ENCODE measurements around the gene ZNF592. TPM values are rescaled to one million over a fixed set of nuclear protein-coding genes. Genes with fewer than 3 reads are reported as not detected.
"Not testable (repeated sequence)": the region's sequence is repeated elsewhere in the genome, so short reads cannot be mapped to it uniquely, and the experiment has no call there.

The ZNF592 gene
- total RNA-seq, 2 experiments from 2014 or later: 36.5 to 36.6 TPM

GRCh38 chr15:84722628-84723027 lies 25.8 kb upstream of the ZNF592 start:
- ChIA-PET POLR2A (interaction anchor here (0.8 to 4.1 kb wide), 2 partner anchors 12 to 62 kb away, joined by 3 to 36 read pairs; no protein-coding TSS in a partner anchor), CTCF (interaction anchor here (13.3 kb wide), 1 partner anchor 12 kb away, joined by 101 read pairs; no protein-coding TSS in a partner anchor)
- no peaks in the 10 kb centered on the region for H3K27me3 Mint-ChIP-seq (ENCODE audit: low read depth)
- ATAC-seq (no peak), DNase-seq (no peak)
- H3K4me1 Mint-ChIP-seq (ENCODE audit: low read depth): peaks cover 43% of the 10 kb centered on the region
- no peaks in the 10 kb centered on the region for H3K36me3 Mint-ChIP-seq (ENCODE audit: low read depth)
- no peak overlapping the region for H3K27ac Mint-ChIP-seq
- H3K9me3 Mint-ChIP-seq (ENCODE audit: insufficient read depth): no peaks in the 10 kb centered on the region
- H3K4me3 Mint-ChIP-seq: no peak overlapping the region

DNA sequence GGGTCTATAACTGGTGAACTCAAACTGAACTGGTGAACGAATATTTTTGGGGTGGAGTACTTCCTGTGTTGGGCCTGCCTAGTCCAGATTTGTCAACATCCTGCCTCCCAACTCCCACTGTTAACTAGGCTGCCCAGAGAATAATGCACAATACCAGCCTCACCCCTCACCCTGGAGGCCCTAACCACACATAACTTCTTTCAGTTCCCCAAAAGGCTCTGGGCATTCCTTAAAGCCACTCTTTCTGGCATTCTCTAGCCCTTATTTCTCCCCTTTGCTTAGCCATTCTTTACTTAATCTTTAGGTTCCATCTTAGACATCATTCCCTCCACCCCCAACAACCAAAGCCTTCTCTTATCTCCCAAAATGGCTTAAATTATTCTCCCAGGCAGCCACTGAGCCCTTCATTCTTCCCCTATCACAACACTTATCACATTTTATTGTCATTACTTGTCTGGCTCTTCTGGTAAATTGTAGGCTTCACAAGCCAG lies 23.3 kb upstream of the ZNF592 start:
- peak; percentile 51 for DNase-seq
- ChIA-PET POLR2A (interaction anchor here (0.6 to 3.6 kb wide), 6 partner anchors 9 to 701 kb away, joined by 3 to 28 read pairs (median 8); partner anchors contain the start of genes SEC11A and WDR73), CTCF (interaction anchor here (1.1 to 3.2 kb wide), 2 partner anchors 10 to 71 kb away, joined by 5 to 31 read pairs; partner anchors contain the start of gene WDR73)
- Mint-ChIP-seq H3K4me3 (peak overlapping the region; percentile 42), H3K27me3 (ENCODE audit: low read depth) (no peaks in the 10 kb centered on the region), H3K27ac (peak overlapping the region; percentile 90), H3K9me3 (ENCODE audit: insufficient read depth) (no peaks in the 10 kb centered on the region), H3K4me1 (ENCODE audit: low read depth) (peaks cover 36% of the 10 kb centered on the region), H3K36me3 (ENCODE audit: low read depth) (no peaks in the 10 kb centered on the region)
- ATAC-seq: peak; percentile 73

DNA sequence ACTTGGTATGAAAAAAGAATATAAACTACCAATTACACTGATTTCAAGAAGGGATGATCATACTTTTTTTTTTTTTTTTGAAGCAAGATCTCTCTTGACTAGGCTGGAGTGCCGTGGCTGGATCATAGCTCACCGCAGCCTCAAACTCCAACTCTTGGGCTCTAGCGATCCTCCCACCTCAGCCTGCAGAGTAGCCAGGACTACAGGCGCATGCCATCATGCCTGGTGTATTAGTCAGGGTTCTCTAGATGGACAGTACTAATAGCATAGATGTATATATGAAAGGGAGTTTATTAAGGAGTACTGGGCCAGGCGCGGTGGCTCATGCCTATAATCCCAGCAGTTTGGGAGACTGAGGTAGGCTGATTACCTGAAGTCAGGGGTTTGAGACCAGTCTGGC lies 21.0 kb upstream of the ZNF592 start:
- H3K9me3 Mint-ChIP-seq (ENCODE audit: insufficient read depth): no peaks in the 10 kb centered on the region
- H3K4me1 Mint-ChIP-seq (ENCODE audit: low read depth): peaks cover 21% of the 10 kb centered on the region
- H3K4me3 Mint-ChIP-seq: no peak overlapping the region
- DNase-seq: no peak
- H3K27ac Mint-ChIP-seq: no peak overlapping the region
- H3K27me3 Mint-ChIP-seq (ENCODE audit: low read depth): no peaks in the 10 kb centered on the region
- ChIA-PET POLR2A (interaction anchor here (3.6 kb wide), 1 partner anchor 8 kb away, joined by 23 read pairs; no protein-coding TSS in a partner anchor), CTCF (no interaction called here)
- peaks cover 3% of the 10 kb centered on the region for H3K36me3 Mint-ChIP-seq (ENCODE audit: low read depth)
- ATAC-seq: no peak

- no peak for ATAC-seq
- POLR2A ChIA-PET: interaction anchor here (1.2 to 1.6 kb wide), 2 partner anchors 16 to 17 kb away, joined by 3 to 5 read pairs; partner anchors contain the start of gene SEC11A
- H3K9me3 Mint-ChIP-seq (ENCODE audit: insufficient read depth): no peaks in the 10 kb centered on the region
These were observed 16.6 kb upstream of the ZNF592 start for GRCh38 chr15:84731774-84732173.

DNA sequence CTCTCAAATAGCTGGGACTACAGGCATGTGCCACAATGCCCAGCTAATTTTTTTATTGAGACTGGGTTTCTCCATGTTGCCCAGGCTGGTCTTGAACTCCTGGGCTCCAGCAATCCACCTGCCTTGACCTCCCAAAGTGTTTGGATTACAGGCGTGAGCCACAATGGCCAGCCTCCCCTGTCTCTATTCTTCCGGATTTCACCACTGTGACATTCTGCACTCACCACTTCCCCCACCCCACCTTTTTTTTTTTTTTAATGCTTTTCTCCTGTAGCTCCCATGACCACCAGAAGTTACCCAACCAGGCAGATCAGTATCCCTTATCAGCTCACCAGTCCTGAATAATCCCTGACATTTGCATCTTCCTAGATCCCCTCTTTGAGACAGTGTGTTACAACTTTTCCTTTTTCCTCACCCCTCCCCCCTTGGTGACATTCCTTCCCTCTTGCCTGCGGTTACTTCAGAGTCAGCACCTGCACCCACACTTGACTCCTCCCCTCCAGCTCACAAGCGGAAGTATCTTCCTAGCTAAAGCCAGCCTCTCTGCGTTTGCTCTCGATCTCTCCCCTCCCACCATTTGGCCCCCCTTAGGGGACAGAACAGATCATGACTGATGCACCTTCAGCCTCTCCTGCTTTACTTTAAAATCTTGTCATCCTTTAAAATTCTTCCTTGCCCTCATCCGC lies 13.5 kb upstream of the ZNF592 start:
- H3K9me3 Mint-ChIP-seq (ENCODE audit: insufficient read depth): no peaks in the 10 kb centered on the region
- peak overlapping the region; percentile 64 for H3K4me3 Mint-ChIP-seq
- ATAC-seq (peak; percentile 81), DNase-seq (peak; percentile 86)
- H3K27ac Mint-ChIP-seq: peak overlapping the region; percentile 93
- CTCF ChIA-PET: interaction anchor here (0.7 to 7.2 kb wide), 13 partner anchors 9 to 136 kb away, joined by 3 to 101 read pairs (median 6); partner anchors contain the start of genes SEC11A and WDR73
- POLR2A ChIA-PET: interaction anchor here (0.6 to 5.2 kb wide), 9 partner anchors 9 to 101 kb away, joined by 3 to 80 read pairs (median 14); partner anchors contain the start of gene SEC11A
- H3K4me1 Mint-ChIP-seq (ENCODE audit: low read depth): peaks cover 42% of the 10 kb centered on the region
- H3K36me3 Mint-ChIP-seq (ENCODE audit: low read depth): peaks cover 3% of the 10 kb centered on the region
- no peaks in the 10 kb centered on the region for H3K27me3 Mint-ChIP-seq (ENCODE audit: low read depth)

More at GRCh38 chr15:84731774-84732173, 16.6 kb upstream of the ZNF592 start:
- peaks cover 32% of the 10 kb centered on the region for H3K4me1 Mint-ChIP-seq (ENCODE audit: low read depth)
- DNase-seq: no peak
- H3K27me3 Mint-ChIP-seq (ENCODE audit: low read depth): no peaks in the 10 kb centered on the region
- peaks cover 3% of the 10 kb centered on the region for H3K36me3 Mint-ChIP-seq (ENCODE audit: low read depth)
- CTCF ChIA-PET: interaction anchor here (1.0 to 7.2 kb wide), 3 partner anchors 15 to 134 kb away, joined by 3 to 101 read pairs (median 3); partner anchors contain the start of gene SEC11A
- H3K4me3 Mint-ChIP-seq: no peak overlapping the region
- no peak overlapping the region for H3K27ac Mint-ChIP-seq

GRCh38 chr15:84735480-84736061 lies 12.8 kb upstream of the ZNF592 start:
- H3K36me3 Mint-ChIP-seq (ENCODE audit: low read depth); H3K9me3 Mint-ChIP-seq (ENCODE audit: insufficient read depth); H3K27me3 Mint-ChIP-seq (ENCODE audit: low read depth): not testable (repeated sequence)
- Mint-ChIP-seq H3K4me3 (peak overlapping the region; percentile 64), H3K4me1 (ENCODE audit: low read depth) (peaks cover 42% of the 10 kb centered on the region), H3K27ac (peak overlapping the region; percentile 93)
- ChIA-PET CTCF (interaction anchor here (0.7 to 7.2 kb wide), 10 partner anchors 8 to 137 kb away, joined by 3 to 101 read pairs (median 6); partner anchors contain the start of gene SEC11A), POLR2A (interaction anchor here (0.7 to 5.2 kb wide), 8 partner anchors 10 to 102 kb away, joined by 3 to 80 read pairs (median 16); partner anchors contain the start of genes SEC11A and WDR73)
- ATAC-seq: peak; percentile 52
- peak; percentile 43 for DNase-seq

DNA sequence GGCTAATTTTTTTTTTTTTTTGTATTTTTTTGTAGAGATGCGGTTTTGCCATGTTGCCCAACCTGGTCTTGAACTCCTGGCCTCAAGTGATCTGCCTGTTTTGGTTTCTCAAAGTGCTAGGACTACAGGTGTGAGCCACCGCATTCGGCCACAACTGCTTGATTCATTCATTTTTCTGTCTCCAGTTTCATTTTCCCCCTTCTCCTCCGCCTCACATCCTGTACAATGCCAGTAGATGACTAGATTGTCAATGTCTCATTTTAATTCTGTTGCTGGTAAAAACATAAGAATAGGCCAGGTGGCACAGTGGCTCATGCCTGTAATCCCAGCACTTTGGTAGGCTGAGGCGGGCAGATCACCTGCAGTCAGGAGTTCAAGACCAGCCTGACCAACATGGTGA lies 12.0 kb upstream of the ZNF592 start:
- Mint-ChIP-seq H3K4me1 (ENCODE audit: low read depth) (peaks cover 47% of the 10 kb centered on the region), H3K27me3 (ENCODE audit: low read depth) (no peaks in the 10 kb centered on the region), H3K27ac (peak overlapping the region; percentile 79), H3K36me3 (ENCODE audit: low read depth) (no peaks in the 10 kb centered on the region), H3K9me3 (ENCODE audit: insufficient read depth) (no peaks in the 10 kb centered on the region), H3K4me3 (peak overlapping the region; percentile 7)
- ChIA-PET POLR2A (interaction anchor here (1.1 to 5.2 kb wide), 9 partner anchors 11 to 83 kb away, joined by 7 to 80 read pairs (median 14); partner anchors contain the start of genes SEC11A and WDR73), CTCF (interaction anchor here (1.9 to 7.2 kb wide), 6 partner anchors 10 to 138 kb away, joined by 5 to 101 read pairs (median 12); partner anchors contain the start of gene SEC11A)
- peak; percentile 88 for DNase-seq
- ATAC-seq: peak; percentile 76

DNA sequence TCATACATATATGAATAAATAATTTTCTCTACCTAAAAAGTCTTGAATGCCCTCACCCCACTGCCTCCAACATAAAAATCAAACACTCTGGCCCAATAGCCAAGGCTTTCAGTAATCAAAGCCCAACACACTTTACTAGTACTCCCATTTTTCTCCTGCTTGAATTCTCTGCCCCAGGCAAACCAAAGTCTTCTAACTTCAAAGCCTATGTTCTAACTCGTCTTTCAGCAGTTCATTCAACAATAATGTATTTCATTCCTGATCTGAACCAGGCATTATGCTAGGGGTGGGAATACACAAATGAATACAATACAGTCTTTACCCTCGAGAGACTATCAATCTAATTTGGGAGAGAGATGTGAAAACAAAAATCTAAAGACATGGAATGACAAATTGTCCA lies 11.4 kb upstream of the ZNF592 start:
- no peak overlapping the region for H3K4me3 Mint-ChIP-seq
- no peaks in the 10 kb centered on the region for H3K9me3 Mint-ChIP-seq (ENCODE audit: insufficient read depth)
- ChIA-PET CTCF (interaction anchor here (2.8 to 7.2 kb wide), 3 partner anchors 10 to 20 kb away, joined by 18 to 101 read pairs (median 31); partner anchors contain the start of gene SEC11A), POLR2A (interaction anchor here (1.4 to 5.2 kb wide), 3 partner anchors 10 to 21 kb away, joined by 7 to 80 read pairs (median 11); partner anchors contain the start of gene SEC11A)
- DNase-seq (no peak), ATAC-seq (no peak)
- no peaks in the 10 kb centered on the region for H3K27me3 Mint-ChIP-seq (ENCODE audit: low read depth)
- H3K27ac Mint-ChIP-seq: peak overlapping the region; percentile 79
- peaks cover 47% of the 10 kb centered on the region for H3K4me1 Mint-ChIP-seq (ENCODE audit: low read depth)
- no peaks in the 10 kb centered on the region for H3K36me3 Mint-ChIP-seq (ENCODE audit: low read depth)

DNA sequence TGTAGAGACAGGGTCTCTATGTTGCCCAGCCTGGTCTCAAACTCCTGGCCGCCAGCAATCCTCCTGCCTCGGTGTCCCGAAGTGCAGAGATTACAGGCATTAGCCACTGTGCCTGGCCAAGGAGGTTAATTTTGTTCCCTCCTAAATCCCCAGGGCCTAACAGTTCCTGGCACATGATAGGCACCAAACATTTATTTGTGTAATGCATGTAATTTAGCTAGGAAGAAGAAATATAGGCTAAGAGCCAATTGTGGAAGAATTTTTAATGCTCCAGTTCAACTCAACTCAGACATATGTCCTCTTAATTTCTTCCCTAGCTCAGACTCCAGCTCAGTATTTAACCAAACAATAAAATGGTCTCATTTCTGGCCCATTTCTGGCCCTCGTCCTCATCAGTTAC lies 7.7 kb upstream of the ZNF592 start:
- POLR2A ChIA-PET: no interaction called here
- Mint-ChIP-seq H3K4me3 (no peak overlapping the region), H3K4me1 (ENCODE audit: low read depth) (peaks cover 29% of the 10 kb centered on the region), H3K27me3 (ENCODE audit: low read depth) (no peaks in the 10 kb centered on the region), H3K27ac (peak overlapping the region; percentile 35), H3K9me3 (ENCODE audit: insufficient read depth) (no peaks in the 10 kb centered on the region), H3K36me3 (ENCODE audit: low read depth) (peaks cover 5% of the 10 kb centered on the region)
- ATAC-seq: no peak
- CTCF ChIA-PET: interaction anchor here (1.5 kb wide), 1 partner anchor 85 kb away, joined by 4 read pairs; no protein-coding TSS in a partner anchor
- DNase-seq: no peak

- H3K9me3 Mint-ChIP-seq (ENCODE audit: insufficient read depth): no peaks in the 10 kb centered on the region
- H3K36me3 Mint-ChIP-seq (ENCODE audit: low read depth): peaks cover 5% of the 10 kb centered on the region
- CTCF ChIA-PET: interaction anchor here (1.5 kb wide), 1 partner anchor 85 kb away, joined by 4 read pairs; no protein-coding TSS in a partner anchor
These were observed 7.3 kb upstream of the ZNF592 start for GRCh38 chr15:84741121-84741520.

More at GRCh38 chr15:84741121-84741520, 7.3 kb upstream of the ZNF592 start:
- peaks cover 27% of the 10 kb centered on the region for H3K4me1 Mint-ChIP-seq (ENCODE audit: low read depth)
- POLR2A ChIA-PET: interaction anchor here (0.6 kb wide), 1 partner anchor 946 kb away, joined by 4 read pairs; no protein-coding TSS in a partner anchor
- no peaks in the 10 kb centered on the region for H3K27me3 Mint-ChIP-seq (ENCODE audit: low read depth)
- DNase-seq (no peak), ATAC-seq (no peak)
- H3K27ac Mint-ChIP-seq: peak overlapping the region; percentile 35
- H3K4me3 Mint-ChIP-seq: no peak overlapping the region

Data from activated CD8-positive, alpha-beta T cell treated with anti-CD3 and anti-CD28 coated beads, Interleukin-2, amount 10 ng/mL, durations not matched to agents 7 days and 5 days (primary cell).